Hippocampal formation (tissue), 2 donors: ENCODE measurements around the gene VPS4A.

Source experiments
- DNase-seq, 2 donors: peaks; one replicate each; lab custom pipeline; 2025; lab: John Stamatoyannopoulos, UW

Gene VPS4A

GRCh38 chr16:69365901-69366300, 54.8 kb downstream of the VPS4A start:
- DNase-seq, result no peak

- no peak for DNase-seq
Observed at GRCh38 chr16:69366431-69366830, 55.3 kb downstream of the VPS4A start.

DNA sequence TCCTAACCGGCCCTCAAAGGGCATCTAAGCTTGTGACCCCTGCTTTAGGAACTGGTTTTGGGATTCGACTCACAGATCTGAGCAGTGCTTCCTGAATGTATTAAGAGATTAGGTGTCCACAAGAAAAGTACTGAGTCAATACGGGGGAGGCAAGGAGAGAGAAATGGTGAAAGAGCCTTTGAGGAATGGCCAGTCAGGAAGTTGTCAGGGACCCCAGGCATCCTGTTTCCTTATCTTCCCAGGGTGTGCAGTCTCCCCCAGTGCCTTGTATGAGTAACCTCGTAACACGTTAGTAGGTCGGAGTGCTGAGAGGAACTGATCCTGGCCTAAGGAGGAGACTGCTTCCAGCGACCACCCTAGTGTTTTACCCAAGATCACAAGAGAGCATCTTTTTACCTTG, 56.8 kb downstream of the VPS4A start:
- no peak for DNase-seq

DNA sequence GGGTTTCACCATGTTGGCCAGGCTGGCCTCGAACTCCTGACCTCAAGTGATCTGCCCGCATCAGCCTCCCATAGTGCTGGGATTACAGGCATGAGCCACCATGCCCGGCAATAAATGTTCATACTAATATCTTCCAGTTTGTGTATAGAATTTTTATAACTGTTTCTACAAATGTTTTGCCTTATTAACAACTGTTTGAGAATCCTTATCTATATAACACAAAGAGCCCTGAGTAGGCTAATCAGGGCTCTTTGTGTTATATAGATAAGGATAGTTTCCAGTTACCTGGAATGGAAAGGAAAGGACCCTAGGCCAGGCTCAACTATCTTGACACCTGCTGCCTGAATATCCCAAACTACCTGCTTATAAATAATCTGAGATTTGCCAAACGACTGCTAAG, 57.7 kb downstream of the VPS4A start:
- no peak for DNase-seq

- no peak for DNase-seq
Observed at GRCh38 chr16:69371564-69371963, 60.4 kb downstream of the VPS4A start.

DNA sequence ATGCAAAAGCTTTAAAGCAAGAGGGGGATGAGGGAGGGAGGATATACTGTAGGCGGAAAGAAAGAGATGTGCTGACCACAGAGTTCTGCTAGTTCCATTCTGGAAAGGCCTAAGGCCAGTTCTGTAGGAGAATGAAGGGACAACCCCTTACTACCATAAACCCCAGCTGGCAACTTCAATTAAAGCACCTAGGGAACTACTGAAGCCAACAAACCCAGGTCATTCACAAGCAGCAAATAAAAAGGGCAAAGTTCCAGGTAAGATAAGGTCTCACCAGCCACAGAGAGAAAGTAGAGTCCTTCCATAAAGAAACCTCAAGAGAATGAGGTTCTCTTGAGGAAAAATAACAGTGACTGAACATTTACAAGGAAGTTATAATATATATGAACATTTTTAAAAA, 61.9 kb downstream of the VPS4A start:
- DNase-seq, result no peak
